HEK293 (cell line): Measurements from ENCODE around the gene NPAS2.

ENCODE experiments used
- CTCF ChIA-PET: fragments of 350-600 bp; formaldehyde crosslinking; extraction: SDS; loops from one replicate; lab custom pipeline; 2021; ENCODE audit warnings: antibody characterized with exemption; lab: Yijun Ruan, JAX
- POLR2A ChIA-PET: fragments of 300-600 bp; formaldehyde crosslinking; extraction: SDS; loops from one replicate; lab custom pipeline; 2020; ENCODE audit warnings: antibody characterized with exemption, inconsistent platforms; lab: Yijun Ruan, JAX
- H3K27ac ChIP-seq: fragments of 200-500 bp; sonication (Bioruptor generic); 2 replicates; pipeline ENCODE4 v1.5.1; 2014; ENCODE audit warnings: low read depth, low read length, control low read depth, inconsistent platforms; ENCODE audit errors: extremely low read depth
- H3K36me3 ChIP-seq, 2 experiments: fragments of 200-500 bp in 1 of 2; sonication (Bioruptor generic) in 1 of 2; 1 replicate in 1 of 2; 2 replicates in 1 of 2; pipeline ENCODE4 v1.5.1; 2014 to 2017; ENCODE audit warnings: inconsistent platforms in 2 of 2, low read length in 2 of 2; ENCODE audit not compliant: control insufficient read depth in 2 of 2, insufficient read depth in 1 of 2
- H3K4me1 ChIP-seq: fragments of 200-500 bp; sonication (Bioruptor generic); 2 replicates; pipeline ENCODE4 v1.5.1; 2014; ENCODE audit warnings: mild to moderate bottlenecking, low read length, inconsistent platforms; ENCODE audit not compliant: control insufficient read depth, insufficient read depth
- H3K4me3 ChIP-seq: 2 replicates; pipeline ENCODE4 v1.5.1; 2011; ENCODE audit warnings: low read depth, mild to moderate bottlenecking, control low read depth, low read length, moderate library complexity
- H3K9me3 ChIP-seq: fragments of 200-500 bp; sonication (Bioruptor generic); 2 replicates; pipeline ENCODE4 v1.5.1; 2014; ENCODE audit warnings: low read depth, low read length, inconsistent platforms; ENCODE audit not compliant: control insufficient read depth, insufficient read depth
- KLF9 ChIP-seq: fragments of 450-650 bp; formaldehyde crosslinking; IDR thresholded peaks from 2 replicates; pipeline ENCODE4 v1.5.1; 2016; ENCODE audit warnings: missing biosample characterization, missing genetic modification characterization, low read depth
- PRDM6 ChIP-seq: fragments of 450-650 bp; formaldehyde crosslinking; IDR thresholded peaks from 2 replicates; pipeline ENCODE4 v1.5.1; 2017; ENCODE audit warnings: missing biosample characterization, missing genetic modification characterization
- SETDB1 ChIP-seq: IDR thresholded peaks from one replicate; pipeline ENCODE4 v1.6.1; 2017; ENCODE audit warnings: mild to moderate bottlenecking, low read length, moderate library complexity, mixed read lengths; ENCODE audit not compliant: insufficient read length
- ZBTB10 ChIP-seq: fragments of 450-650 bp; formaldehyde crosslinking; IDR thresholded peaks from 2 replicates; pipeline ENCODE4 v1.5.1; 2016; ENCODE audit warnings: missing biosample characterization, missing genetic modification characterization
- ZBTB20 ChIP-seq: fragments of 450-650 bp; formaldehyde crosslinking; IDR thresholded peaks from 2 replicates; pipeline ENCODE4 v1.5.1; 2016; ENCODE audit warnings: missing biosample characterization, missing genetic modification characterization
- ZBTB44 ChIP-seq: fragments of 450-650 bp; IDR thresholded peaks from 2 replicates; pipeline ENCODE4 v1.5.1; 2018; ENCODE audit warnings: missing biosample characterization, mild to moderate bottlenecking, missing genetic modification characterization
- ZFHX2 ChIP-seq: fragments of 450-650 bp; formaldehyde crosslinking; conservative IDR thresholded peaks from 2 replicates; pipeline ENCODE4 v1.5.1; 2016; ENCODE audit warnings: missing biosample characterization, missing genetic modification characterization
- ZFP41 ChIP-seq: fragments of 450-650 bp; formaldehyde crosslinking; IDR thresholded peaks from 2 replicates; pipeline ENCODE4 v1.5.1; 2016; ENCODE audit warnings: missing biosample characterization, missing genetic modification characterization, borderline replicate concordance
- ZNF174 ChIP-seq: fragments of 450-650 bp; formaldehyde crosslinking; IDR thresholded peaks from 2 replicates; pipeline ENCODE4 v1.5.0; 2017; ENCODE audit warnings: missing biosample characterization, mild to moderate bottlenecking, missing genetic modification characterization
- ZNF18 ChIP-seq: fragments of 450-650 bp; formaldehyde crosslinking; IDR thresholded peaks from 2 replicates; pipeline ENCODE4 v1.5.1; 2016; ENCODE audit warnings: missing biosample characterization, missing genetic modification characterization
- ZNF266 ChIP-seq: fragments of 450-650 bp; formaldehyde crosslinking; IDR thresholded peaks from 2 replicates; pipeline ENCODE4 v1.5.1; 2016; ENCODE audit warnings: missing biosample characterization, missing genetic modification characterization, low read depth
- ZNF398 ChIP-seq: fragments of 450-650 bp; formaldehyde crosslinking; IDR thresholded peaks from 2 replicates; pipeline ENCODE4 v1.5.1; 2017; ENCODE audit warnings: missing biosample characterization, missing genetic modification characterization
- ZNF423 ChIP-seq: fragments of 450-650 bp; formaldehyde crosslinking; IDR thresholded peaks from 2 replicates; pipeline ENCODE4 v1.5.1; 2016; ENCODE audit warnings: missing biosample characterization, missing genetic modification characterization
- ZNF513 ChIP-seq: fragments of 450-650 bp; IDR thresholded peaks from 2 replicates; pipeline ENCODE4 v1.5.1; 2018; ENCODE audit warnings: missing biosample characterization, missing genetic modification characterization
- ZNF529 ChIP-seq: fragments of 450-650 bp; formaldehyde crosslinking; IDR thresholded peaks from 2 replicates; pipeline ENCODE4 v1.5.1; 2017; ENCODE audit warnings: missing genetic modification characterization, missing biosample characterization; ENCODE audit not compliant: insufficient replicate concordance
- ZNF571 ChIP-seq: fragments of 450-650 bp; formaldehyde crosslinking; IDR thresholded peaks from 2 replicates; pipeline ENCODE4 v1.5.0; 2017; ENCODE audit warnings: missing biosample characterization, missing genetic modification characterization
- ZNF585B ChIP-seq: fragments of 450-650 bp; formaldehyde crosslinking; IDR thresholded peaks from 2 replicates; pipeline ENCODE4 v1.5.1; 2016; ENCODE audit warnings: missing biosample characterization, missing genetic modification characterization
- ZNF610 ChIP-seq: fragments of 450-650 bp; formaldehyde crosslinking; IDR thresholded peaks from 2 replicates; pipeline ENCODE4 v1.5.1; 2016; ENCODE audit warnings: missing biosample characterization, missing genetic modification characterization, borderline replicate concordance
- ZNF626 ChIP-seq: fragments of 450-650 bp; sonication (Bioruptor Pico); formaldehyde crosslinking; IDR thresholded peaks from 2 replicates; pipeline ENCODE4 v1.5.1; 2018; ENCODE audit warnings: missing biosample characterization, missing genetic modification characterization, inconsistent platforms
- ZNF654 ChIP-seq: fragments of 450-650 bp; formaldehyde crosslinking; IDR thresholded peaks from 2 replicates; pipeline ENCODE4 v1.5.1; 2016; ENCODE audit warnings: low read depth, missing biosample characterization, missing genetic modification characterization
- ZNF660 ChIP-seq: fragments of 450-650 bp; IDR thresholded peaks from 2 replicates; pipeline ENCODE4 v1.5.1; 2018; ENCODE audit warnings: missing biosample characterization, mild to moderate bottlenecking, missing genetic modification characterization

Gene NPAS2

GRCh38 chr2:100808582-100808981, 11.4 kb upstream of the NPAS2 start (continued):
- no peak for TF ChIP-seq ZNF660 (tag by site-specific recombination)
- TF ChIP-seq ZNF585B (tag by site-specific recombination): no peak
- no peak for TF ChIP-seq ZNF529 (tag by site-specific recombination)
- TF ChIP-seq ZNF398 (tag by site-specific recombination): no peak
- TF ChIP-seq ZBTB44 (tag by site-specific recombination): no peak
- TF ChIP-seq ZFHX2 (tag by site-specific recombination): no peak
- TF ChIP-seq SETDB1: no peak
- no peak for TF ChIP-seq ZNF266 (tag by site-specific recombination)

- TF ChIP-seq ZBTB20 (tag by site-specific recombination): no peak
- TF ChIP-seq ZNF174 (tag by site-specific recombination): no peak
- no peak for TF ChIP-seq ZNF610 (tag by site-specific recombination)
- no peak for TF ChIP-seq ZNF18 (tag by site-specific recombination)
- TF ChIP-seq ZNF513 (tag by site-specific recombination): no peak
- H3K36me3 ChIP-seq: no peaks in the 10 kb centered on the region
- H3K27ac ChIP-seq: no peak overlapping the region
- ChIA-PET CTCF (no interaction called here), POLR2A (no interaction called here)
- H3K9me3 ChIP-seq: no peaks in the 10 kb centered on the region
- H3K4me1 ChIP-seq: no peaks in the 10 kb centered on the region; the same call in 1 of the 2 replicates
- H3K4me3 ChIP-seq: no peak overlapping the region
Observed at GRCh38 chr2:100809506-100809905, 10.4 kb upstream of the NPAS2 start.

GRCh38 chr2:100810603-100811145, 9.3 kb upstream of the NPAS2 start:
- Histone ChIP-seq H3K4me1 (no peaks in the 10 kb centered on the region; the same call in 1 of the 2 replicates), H3K9me3 (no peaks in the 10 kb centered on the region), H3K36me3 (no peaks in the 10 kb centered on the region), H3K27ac (no peak overlapping the region), H3K4me3 (no peak overlapping the region)
- TF ChIP-seq ZNF626 (tag by site-specific recombination) (no peak), ZNF423 (no peak), ZBTB10 (no peak), ZNF654 (tag by site-specific recombination) (no peak), KLF9 (tag by site-specific recombination) (no peak), ZFP41 (tag by site-specific recombination) (no peak), PRDM6 (tag by site-specific recombination) (no peak), ZNF571 (no peak)
- POLR2A ChIA-PET: no interaction called here
- CTCF ChIA-PET: no interaction called here
